Stomach (tissue), 4 donors: ENCODE results near the gene PPP1R9B.

Source experiments
- POLR2A ChIP-seq, 4 donors: fragments of 450-650 bp; IDR thresholded peaks; one replicate each; pipeline ENCODE4 v1.6.1; 2016; ENCODE audit warnings: antibody characterized with exemption in 4 of 4, control low read depth in 2 of 4, mild to moderate bottlenecking in 1 of 4, moderate library complexity in 1 of 4
- POLR2AphosphoS5 ChIP-seq, 3 donors: sonication (generic); formaldehyde crosslinking; IDR thresholded peaks; one replicate each; pipeline ENCODE4 v1.6.1; 2016; ENCODE audit warnings: antibody characterized with exemption in 3 of 3
- TF ChIP-seq, protein P1 (sequence below), 7 experiments: fragments of 450-650 bp in 4 of 7; fragments of 200-600 bp in 3 of 7; sonication (generic) in 3 of 7; IDR thresholded peaks; one replicate each; pipeline ENCODE4 v1.5.1; 2016 to 2019; ENCODE audit warnings: antibody characterized with exemption in 7 of 7, control low read depth in 2 of 7, mild to moderate bottlenecking in 1 of 7

DNA sequence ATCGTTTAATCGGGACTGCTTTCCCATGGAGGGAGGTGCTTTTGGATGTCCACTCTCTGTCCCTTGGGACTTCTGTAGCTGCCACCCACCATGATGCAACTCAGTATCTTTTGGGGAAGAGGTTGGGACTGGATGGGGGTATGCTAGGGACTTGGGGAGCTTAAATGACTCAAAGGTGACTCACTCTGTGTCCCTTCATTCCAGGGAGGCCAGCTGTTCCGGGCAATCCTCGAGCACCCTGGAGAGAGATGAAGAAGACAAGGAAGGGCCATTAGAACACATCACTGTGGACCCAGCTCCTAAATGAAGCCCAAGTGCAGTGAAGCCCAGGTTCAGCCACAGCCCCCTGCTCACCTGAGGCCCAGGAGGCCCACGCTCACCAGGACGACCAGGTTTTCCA lies 46.3 kb upstream of the PPP1R9B start:
- no peak for TF ChIP-seq POLR2A (IDR thresholded peaks at IDR 0.05)
- TF ChIP-seq, protein P1, sequence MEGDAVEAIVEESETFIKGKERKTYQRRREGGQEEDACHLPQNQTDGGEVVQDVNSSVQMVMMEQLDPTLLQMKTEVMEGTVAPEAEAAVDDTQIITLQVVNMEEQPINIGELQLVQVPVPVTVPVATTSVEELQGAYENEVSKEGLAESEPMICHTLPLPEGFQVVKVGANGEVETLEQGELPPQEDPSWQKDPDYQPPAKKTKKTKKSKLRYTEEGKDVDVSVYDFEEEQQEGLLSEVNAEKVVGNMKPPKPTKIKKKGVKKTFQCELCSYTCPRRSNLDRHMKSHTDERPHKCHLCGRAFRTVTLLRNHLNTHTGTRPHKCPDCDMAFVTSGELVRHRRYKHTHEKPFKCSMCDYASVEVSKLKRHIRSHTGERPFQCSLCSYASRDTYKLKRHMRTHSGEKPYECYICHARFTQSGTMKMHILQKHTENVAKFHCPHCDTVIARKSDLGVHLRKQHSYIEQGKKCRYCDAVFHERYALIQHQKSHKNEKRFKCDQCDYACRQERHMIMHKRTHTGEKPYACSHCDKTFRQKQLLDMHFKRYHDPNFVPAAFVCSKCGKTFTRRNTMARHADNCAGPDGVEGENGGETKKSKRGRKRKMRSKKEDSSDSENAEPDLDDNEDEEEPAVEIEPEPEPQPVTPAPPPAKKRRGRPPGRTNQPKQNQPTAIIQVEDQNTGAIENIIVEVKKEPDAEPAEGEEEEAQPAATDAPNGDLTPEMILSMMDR (IDR thresholded peaks at IDR 0.05), result no peak
- peak in 1 of 3 donors; percentile 7 for TF ChIP-seq POLR2AphosphoS5 (IDR thresholded peaks at IDR 0.05)
